IPS-NIHi7 (cell line): ENCODE measurements around the gene ADM2.
"Not testable (repeated sequence)": the region's sequence is repeated elsewhere in the genome, so short reads cannot be mapped to it uniquely, and the experiment has no call there.

Experiments used
- DNase-seq: peaks from one replicate; pipeline ENCODE4 v3.0.0; 2012; ENCODE audit warnings: mixed read lengths; ENCODE audit errors: extremely low spot score

The ADM2 gene

GRCh38 chr22:50525858-50526107, 44.4 kb downstream of the ADM2 start:
- no peak for DNase-seq

DNA sequence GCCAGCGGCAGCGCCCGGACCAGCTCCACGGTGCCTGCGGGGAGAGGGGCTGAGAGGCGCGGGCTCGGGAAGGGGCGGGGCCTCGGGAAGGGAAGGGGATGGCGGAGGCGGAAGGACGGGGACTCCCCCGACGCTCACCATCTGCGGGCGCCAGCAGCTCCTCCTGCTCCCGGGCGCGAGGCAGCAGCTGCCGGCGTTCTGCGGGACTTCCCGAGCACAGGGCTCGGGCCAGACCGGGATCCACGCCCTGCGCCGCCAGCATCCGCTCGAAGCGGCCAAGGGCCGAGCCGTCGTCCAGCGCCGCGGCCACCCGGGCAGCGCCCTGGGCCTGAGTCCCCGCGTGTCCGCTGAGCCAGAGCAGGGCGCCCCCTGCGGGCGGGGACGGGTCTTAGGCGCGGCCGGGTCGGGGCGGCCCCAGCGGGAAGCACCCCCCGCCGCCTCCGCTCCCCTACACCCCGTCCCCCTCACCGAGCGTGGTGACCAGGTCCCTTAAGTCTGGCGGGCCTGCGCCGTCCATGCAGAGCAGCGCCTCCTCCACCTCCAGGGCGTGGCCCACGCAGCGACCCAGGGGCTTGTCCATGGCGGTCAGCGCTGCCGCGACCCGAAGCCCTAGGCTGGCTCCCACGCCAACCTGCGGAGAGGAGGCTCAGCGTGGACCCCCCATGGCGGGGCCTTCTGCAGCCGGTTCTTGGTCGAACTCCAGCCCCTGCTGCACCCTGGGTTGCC, 44.9 kb downstream of the ADM2 start:
- peak; percentile 78 for DNase-seq

DNA sequence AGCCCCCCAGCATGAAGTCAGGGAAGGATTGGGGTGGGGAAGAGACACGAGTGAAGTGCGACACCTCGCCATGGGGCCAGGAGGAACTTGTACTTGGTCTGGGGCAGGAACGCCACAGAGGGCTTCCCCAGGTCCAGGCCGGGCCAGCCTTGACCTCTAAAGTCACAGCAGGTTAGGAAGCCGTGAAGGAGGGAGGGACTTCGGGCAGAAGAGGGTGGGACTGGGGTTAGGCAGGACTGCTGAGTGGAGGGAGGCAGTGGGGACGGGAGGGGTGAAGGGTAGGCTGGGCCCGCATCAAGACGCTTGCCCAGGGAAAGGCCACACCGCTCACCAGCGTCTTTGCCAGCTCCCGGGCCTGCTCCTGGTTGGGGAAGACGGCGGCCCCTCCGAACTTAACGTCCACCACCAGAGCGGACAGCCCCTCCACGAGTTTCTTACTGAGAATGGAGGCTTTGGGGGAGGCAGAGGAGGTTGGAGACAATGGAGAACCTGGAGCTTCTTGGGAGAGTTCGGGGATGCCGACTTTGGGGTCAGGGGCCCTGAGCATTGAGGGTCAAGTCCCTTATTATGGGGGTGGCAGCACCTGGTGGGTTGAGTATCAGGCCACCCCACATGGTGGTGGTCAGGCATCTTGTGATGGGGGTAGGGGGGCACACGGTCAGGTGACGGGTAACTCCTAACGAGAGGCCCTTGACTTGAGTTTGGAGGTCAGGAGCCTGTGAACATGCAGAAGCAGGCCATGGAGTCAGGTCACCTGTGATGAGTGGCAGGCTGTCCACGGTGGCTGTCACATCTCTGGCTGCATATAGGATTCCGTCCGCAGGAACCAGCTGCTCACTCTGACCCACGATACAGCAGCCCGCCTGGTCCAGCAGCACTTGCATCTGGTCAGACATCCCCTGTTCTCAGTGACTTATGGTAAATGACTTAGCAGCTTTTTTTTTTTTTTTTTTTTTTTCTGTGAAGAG, 45.8 kb downstream of the ADM2 start:
- DNase-seq, result peak; percentile 75

DNA sequence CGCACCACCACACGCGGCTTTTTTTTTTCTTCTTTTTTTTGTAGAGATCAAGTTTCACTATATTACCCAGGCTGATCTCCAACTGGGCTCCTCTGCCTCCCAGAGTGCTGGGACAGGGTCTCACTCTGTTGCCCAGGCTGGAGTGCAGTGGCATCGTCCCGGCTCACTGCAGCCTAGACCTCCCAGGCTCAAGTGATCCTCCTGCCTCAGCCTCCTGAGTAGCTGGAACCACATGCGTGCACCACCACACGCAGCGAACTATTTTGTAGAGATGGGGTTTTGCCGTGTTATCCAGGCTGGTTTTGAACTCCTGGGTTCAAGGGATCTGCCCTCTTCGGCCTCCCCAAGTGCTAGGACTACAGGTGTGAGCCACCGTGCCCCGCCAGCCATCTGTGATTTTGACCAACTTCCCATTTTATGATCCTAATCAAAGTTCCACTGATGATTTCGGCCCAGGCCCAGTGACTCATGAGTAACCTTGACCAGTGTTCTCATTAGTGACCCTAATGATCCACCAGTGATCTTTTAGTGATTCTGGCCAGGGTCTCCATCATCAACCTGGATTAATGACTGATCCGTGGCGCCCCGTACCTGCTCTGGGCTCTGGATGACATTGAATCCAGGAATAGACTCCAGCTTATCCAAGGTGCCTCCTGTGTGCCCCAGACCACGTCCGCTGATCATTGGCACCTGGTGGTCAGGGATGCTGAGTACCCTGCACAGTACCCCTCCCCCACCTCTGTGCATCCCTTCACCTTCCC, 46.8 kb downstream of the ADM2 start:
- DNase-seq, result no peak

GRCh38 chr22:50528682-50529415, 47.5 kb downstream of the ADM2 start:
- no peak for DNase-seq

DNA sequence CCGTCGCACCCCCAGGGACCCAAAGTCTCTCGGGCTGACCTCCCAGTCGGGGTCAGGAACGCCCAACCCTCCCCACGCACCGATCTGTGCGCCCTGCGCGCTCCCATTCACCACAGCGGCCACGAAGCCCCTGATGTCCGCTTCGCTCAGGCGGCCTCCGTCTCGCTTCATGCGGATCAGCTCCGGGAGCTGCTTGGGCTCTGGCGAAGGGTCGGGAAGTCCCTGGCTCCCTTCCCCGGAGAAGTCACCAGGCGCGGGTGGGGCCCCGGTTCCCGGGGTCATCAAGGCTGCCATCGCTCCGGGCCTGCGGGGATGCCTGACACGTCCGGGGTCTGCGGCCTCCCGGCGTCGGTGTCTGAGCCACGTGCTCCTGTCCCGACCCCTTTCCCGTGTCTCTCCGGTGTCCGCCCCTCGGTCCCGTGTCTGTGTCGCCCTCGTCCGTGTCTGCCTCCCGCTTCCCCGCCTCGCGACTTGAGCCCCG, 48.1 kb downstream of the ADM2 start:
- DNase-seq, result no peak

- DNase-seq, result peak; percentile 8
Observed at GRCh38 chr22:50529897-50530579, 48.7 kb downstream of the ADM2 start, which contains the start of gene TYMP. Gene TYMP, minus strand, starts transcription at chr22:50530012. Its CDS starts 303 bp downstream, at chr22:50529709.

DNA sequence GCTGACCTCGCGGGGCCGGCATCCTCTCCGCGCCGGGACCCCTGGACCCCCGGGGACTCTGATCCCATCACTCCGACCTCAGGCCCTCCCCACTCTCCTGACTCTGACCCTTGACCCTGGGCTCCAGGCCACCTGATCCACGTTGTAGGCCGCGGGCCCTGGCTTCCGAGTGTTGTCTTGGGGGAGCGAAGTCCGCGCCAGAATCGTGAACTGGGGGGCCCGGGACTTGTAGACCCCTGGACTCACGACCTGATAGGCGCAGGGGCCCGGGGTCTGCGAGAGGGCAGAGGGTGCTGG, 49.2 kb downstream of the ADM2 start:
- DNase-seq, result no peak

GRCh38 chr22:50530877-50531545, 49.7 kb downstream of the ADM2 start:
- peak; percentile 76 for DNase-seq

- no peak for DNase-seq
Observed at GRCh38 chr22:50531546-50531961, 50.2 kb downstream of the ADM2 start.

DNA sequence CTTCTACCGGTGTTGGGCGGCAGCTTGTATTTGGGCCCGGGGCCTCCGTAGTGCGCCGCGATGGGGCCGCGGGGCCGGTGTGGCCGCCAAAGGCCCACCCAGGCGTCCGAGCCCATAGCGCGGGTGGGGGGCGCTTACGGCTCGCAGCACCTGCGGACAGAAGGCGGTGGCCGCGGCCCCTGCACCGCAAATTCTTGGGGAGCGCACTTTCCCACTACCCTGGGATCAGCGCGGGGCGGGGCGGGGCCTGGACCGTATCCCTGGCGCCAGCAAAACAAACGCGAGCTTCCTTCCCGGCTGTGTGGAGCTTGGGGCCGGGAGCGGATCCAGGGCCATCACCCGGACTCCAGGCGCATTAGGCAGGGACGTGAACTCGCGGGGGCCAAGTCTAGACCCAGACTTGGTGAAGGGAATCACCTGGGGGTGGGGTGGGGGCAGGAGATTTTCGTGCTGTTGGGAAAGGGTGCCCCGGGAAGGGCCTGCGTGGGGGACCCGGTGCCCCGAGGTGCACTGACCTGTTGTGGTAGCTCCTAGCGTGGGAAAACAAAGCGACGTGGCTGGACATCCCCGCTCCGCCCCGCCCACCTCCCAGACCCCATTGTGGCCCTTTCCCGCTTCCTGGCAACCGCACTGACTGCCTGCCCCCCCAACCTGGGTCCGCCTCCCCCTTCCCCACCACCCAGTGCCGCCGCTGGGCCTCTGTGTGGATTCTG, 50.8 kb downstream of the ADM2 start:
- peak; percentile 61 for DNase-seq

- DNase-seq, result no peak
Observed at GRCh38 chr22:50532824-50533796, 51.8 kb downstream of the ADM2 start.

DNA sequence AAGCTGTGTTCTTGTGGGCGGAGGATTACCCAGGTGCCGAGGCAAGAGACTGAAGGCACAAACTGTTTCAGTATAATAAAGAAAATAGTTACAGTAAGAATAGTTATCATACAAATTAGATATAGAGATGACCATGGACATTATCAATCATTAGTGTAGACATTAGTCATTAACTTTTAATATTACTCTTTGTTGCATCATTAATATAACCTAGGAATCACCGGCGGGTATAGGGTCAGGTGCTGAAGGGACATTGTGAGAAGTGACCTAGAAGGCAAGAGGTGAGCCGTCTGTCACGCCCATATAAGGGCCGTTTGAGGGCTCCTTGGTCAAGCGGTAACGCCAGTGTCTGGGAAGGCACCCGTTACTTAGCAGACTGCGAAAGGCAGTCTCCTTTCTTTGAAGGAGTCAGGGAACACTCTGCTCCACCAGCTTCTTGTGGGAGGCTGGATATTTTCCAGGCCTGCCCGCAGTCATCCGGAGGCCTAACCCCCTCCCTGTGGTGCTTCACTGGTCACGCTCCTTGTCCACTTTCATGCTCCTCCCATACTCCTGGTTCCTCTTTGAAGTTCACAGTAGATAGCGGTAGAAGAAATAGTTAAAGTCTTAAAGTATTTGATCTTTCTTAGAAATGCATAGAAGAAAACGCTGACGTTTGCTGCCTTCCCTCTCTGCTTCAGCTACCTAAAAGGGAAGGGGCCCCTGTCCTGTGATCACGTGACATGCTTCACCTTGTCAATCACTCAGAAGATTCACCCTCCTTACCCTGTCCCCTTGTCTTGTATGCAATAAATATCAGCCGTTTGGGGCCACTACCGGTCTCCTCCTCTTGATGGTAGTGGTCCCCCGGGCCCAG, 52.7 kb downstream of the ADM2 start:
- not testable (repeated sequence) for DNase-seq

DNA sequence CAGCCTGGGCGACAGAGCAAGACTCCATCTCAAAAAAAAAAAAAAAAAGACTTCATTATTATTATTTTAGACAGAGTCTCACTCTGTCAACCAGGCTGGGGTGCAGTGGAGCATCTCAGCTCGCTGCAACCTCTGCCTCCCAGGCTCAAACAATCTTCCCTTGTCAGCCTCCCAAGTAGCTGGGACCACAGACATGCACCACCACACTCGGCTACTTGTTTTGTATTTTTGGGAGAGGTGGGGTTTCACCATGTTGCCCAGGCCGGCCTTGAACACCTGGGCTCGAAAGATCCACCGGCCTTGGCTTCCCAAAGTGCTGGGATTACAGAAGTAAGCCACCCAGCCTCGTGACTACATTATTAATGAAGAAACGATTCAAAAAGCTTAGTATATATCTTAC, 53.8 kb downstream of the ADM2 start:
- no peak for DNase-seq
